ENCODE data around the gene LCLAT1. TPM values are rescaled to one million over a fixed set of nuclear protein-coding genes. Genes with fewer than 3 reads are reported as not detected.

LCLAT1 gene
- total and polyA plus RNA-seq, 2 donors (not counting 1 experiment from before 2014, with no cell fraction given) = 5.1 to 21.9 TPM

GRCh38 chr2:30691091-30691947, 244.3 kb downstream of the LCLAT1 start:
- intact Hi-C loops (cut with micrococcal nuclease) = no loop called here
- H3K4me3 ChIP-seq (ENCODE audit: control extremely low read depth in 1 of 5, extremely low read depth in 1 of 5, insufficient read depth in 1 of 5, low read depth in 2 of 5, low read length in 4 of 5) = no peak overlapping the region
- H3K79me2 ChIP-seq (ENCODE audit: control insufficient read depth, insufficient read depth, low read length) = no peaks in the 10 kb centered on the region
- H3K27me3 ChIP-seq (replicated peaks in 1 of 4; ENCODE audit: control extremely low read depth in 1 of 4, control insufficient read depth in 3 of 4, insufficient read depth in 4 of 4, low read length in 3 of 4) = no peaks in the 10 kb centered on the region
- no peaks in the 10 kb centered on the region for H3K4me1 ChIP-seq (ENCODE audit: control insufficient read depth in 2 of 2, insufficient read depth in 2 of 2, low read length in 2 of 2)
- Mint-ChIP-seq H3K4me3 (no peak overlapping the region), H3K27me3 (peaks cover 10% of the 10 kb centered on the region), H3K27ac (no peak overlapping the region), H3K4me1 (no peaks in the 10 kb centered on the region), H3K9me3 (ENCODE audit: insufficient read depth) (no peaks in the 10 kb centered on the region)
- H2AFZ ChIP-seq (ENCODE audit: insufficient read depth, low read depth, low read length, poor library complexity, severe bottlenecking) = no peak overlapping the region
- no peaks in the 10 kb centered on the region for H3K9me3 ChIP-seq (ENCODE audit: control extremely low read depth in 1 of 3, control insufficient read depth in 2 of 3, insufficient read depth in 1 of 3, low read length in 2 of 3)
- H3K4me2 ChIP-seq (replicated peaks; ENCODE audit: low read depth, low read length, poor library complexity, severe bottlenecking) = no peak overlapping the region
- ATAC-seq (ENCODE audit: low read depth) = no peak
- ChIA-PET CTCF (interaction anchor here (1.1 to 4.9 kb wide), 2 partner anchors 483 to 526 kb away, joined by 3 to 31 read pairs; no protein-coding TSS in a partner anchor), POLR2A (no interaction called here)
- no peaks in the 10 kb centered on the region for H3K36me3 ChIP-seq (replicated peaks in 1 of 2; ENCODE audit: control extremely low read depth in 1 of 2, control insufficient read depth in 1 of 2, extremely low read depth in 1 of 2, insufficient read depth in 2 of 2, low read length in 1 of 2)
- H3K9ac ChIP-seq (ENCODE audit: low read length) = no peak overlapping the region
- H3K27ac ChIP-seq (ENCODE audit: low read length in 2 of 2) = no peak overlapping the region
- no peaks in the 10 kb centered on the region for H4K20me1 ChIP-seq (ENCODE audit: control insufficient read depth, insufficient read depth, low read length, poor library complexity, severe bottlenecking)
- WGBS (ENCODE audit: insufficient coverage) = 97% methylated on average over 7 of the region's 7 CpGs
- no peak for TF ChIP-seq EZH2 (IDR thresholded peaks at IDR 0.05; ENCODE audit: borderline replicate concordance, insufficient read depth, low read depth, low read length, poor library complexity, severe bottlenecking)
- TF ChIP-seq CTCF (IDR thresholded peaks at IDR 0.05) = no peak
- no peak for DNase-seq

Measured in B cell (primary cell).